Glutamatergic neuron (in vitro differentiated cells): ENCODE data around the gene FGF18. TPM values are rescaled to one million over a fixed set of nuclear protein-coding genes. Genes with fewer than 3 reads are reported as not detected.

Experiments used
- DNase-seq: peaks from one replicate; pipeline ENCODE4 v3.0.0; 2022
- H3K27ac Mint-ChIP-seq: one replicate; pipeline ENCODE4 v1.8.0; 2020; ENCODE audit warnings: mild to moderate bottlenecking, mixed read lengths, inconsistent platforms; ENCODE audit not compliant: unreplicated experiment
- H3K27me3 Mint-ChIP-seq: one replicate; pipeline ENCODE4 v1.8.0; 2020; ENCODE audit warnings: mild to moderate bottlenecking, moderate library complexity, mixed read lengths, inconsistent platforms; ENCODE audit not compliant: unreplicated experiment
- H3K36me3 Mint-ChIP-seq: one replicate; pipeline ENCODE4 v1.8.0; 2020; ENCODE audit warnings: mild to moderate bottlenecking, mixed read lengths, inconsistent platforms; ENCODE audit not compliant: unreplicated experiment
- H3K4me1 Mint-ChIP-seq: one replicate; pipeline ENCODE4 v1.8.0; 2020; ENCODE audit warnings: mild to moderate bottlenecking, low read depth, mixed read lengths, inconsistent platforms; ENCODE audit not compliant: unreplicated experiment
- H3K4me3 Mint-ChIP-seq: one replicate; pipeline ENCODE4 v1.8.0; 2020; ENCODE audit warnings: mild to moderate bottlenecking, mixed read lengths, inconsistent platforms; ENCODE audit not compliant: unreplicated experiment
- H3K9me3 Mint-ChIP-seq: one replicate; pipeline ENCODE4 v1.8.0; 2020; ENCODE audit warnings: mild to moderate bottlenecking, moderate library complexity, mixed read lengths, inconsistent platforms; ENCODE audit not compliant: unreplicated experiment
- total RNA-seq: library from RNA; stranded (reverse); fragmentation: NEBNext Ultra II Directional; extraction: Animal tissue kit (Norgen Biotek cat#: 25700); gene quantifications from one replicate; pipeline ENCODE4 v1.2.1, GENCODE V29; 2021; ENCODE audit not compliant: unreplicated experiment
- TF ChIP-seq, protein P1 (sequence below): fragments of 200-600 bp; sonication (generic); IDR thresholded peaks from one replicate; pipeline ENCODE4 v1.5.0; 2021; ENCODE audit not compliant: partially characterized antibody, unreplicated experiment

The FGF18 gene
- total RNA-seq, 1 donor from 2014 or later, result 26.3 TPM

DNA sequence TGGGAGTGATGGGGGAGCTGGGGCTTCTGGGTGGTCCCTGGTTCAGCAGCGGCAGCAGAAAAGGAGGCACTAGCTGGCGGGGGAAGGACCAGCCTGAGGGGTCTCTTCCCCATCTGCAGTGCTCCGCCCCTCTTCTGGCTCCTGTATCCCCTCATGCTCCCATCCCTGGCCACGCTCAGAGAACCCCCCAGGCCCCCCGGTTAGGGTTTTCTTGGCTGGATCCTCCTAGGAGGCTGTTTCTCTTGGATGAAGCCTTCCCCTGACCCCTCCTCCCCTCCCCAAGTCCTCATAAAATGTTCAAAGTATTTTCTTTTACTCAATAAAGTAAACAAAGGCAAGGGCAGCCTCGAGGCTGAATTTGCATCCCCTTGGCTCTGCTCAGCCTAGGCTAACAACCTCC lies 60.8 kb downstream of the FGF18 start:
- no peak overlapping the region for H3K27ac Mint-ChIP-seq
- DNase-seq, result no peak
- no peaks in the 10 kb centered on the region for H3K36me3 Mint-ChIP-seq
- H3K4me1 Mint-ChIP-seq, result peaks cover 1% of the 10 kb centered on the region
- peaks cover 7% of the 10 kb centered on the region for H3K9me3 Mint-ChIP-seq
- H3K4me3 Mint-ChIP-seq, result peak overlapping the region; percentile 17
- TF ChIP-seq, protein P1, sequence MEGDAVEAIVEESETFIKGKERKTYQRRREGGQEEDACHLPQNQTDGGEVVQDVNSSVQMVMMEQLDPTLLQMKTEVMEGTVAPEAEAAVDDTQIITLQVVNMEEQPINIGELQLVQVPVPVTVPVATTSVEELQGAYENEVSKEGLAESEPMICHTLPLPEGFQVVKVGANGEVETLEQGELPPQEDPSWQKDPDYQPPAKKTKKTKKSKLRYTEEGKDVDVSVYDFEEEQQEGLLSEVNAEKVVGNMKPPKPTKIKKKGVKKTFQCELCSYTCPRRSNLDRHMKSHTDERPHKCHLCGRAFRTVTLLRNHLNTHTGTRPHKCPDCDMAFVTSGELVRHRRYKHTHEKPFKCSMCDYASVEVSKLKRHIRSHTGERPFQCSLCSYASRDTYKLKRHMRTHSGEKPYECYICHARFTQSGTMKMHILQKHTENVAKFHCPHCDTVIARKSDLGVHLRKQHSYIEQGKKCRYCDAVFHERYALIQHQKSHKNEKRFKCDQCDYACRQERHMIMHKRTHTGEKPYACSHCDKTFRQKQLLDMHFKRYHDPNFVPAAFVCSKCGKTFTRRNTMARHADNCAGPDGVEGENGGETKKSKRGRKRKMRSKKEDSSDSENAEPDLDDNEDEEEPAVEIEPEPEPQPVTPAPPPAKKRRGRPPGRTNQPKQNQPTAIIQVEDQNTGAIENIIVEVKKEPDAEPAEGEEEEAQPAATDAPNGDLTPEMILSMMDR, result no peak
- peaks cover 3% of the 10 kb centered on the region for H3K27me3 Mint-ChIP-seq

DNA sequence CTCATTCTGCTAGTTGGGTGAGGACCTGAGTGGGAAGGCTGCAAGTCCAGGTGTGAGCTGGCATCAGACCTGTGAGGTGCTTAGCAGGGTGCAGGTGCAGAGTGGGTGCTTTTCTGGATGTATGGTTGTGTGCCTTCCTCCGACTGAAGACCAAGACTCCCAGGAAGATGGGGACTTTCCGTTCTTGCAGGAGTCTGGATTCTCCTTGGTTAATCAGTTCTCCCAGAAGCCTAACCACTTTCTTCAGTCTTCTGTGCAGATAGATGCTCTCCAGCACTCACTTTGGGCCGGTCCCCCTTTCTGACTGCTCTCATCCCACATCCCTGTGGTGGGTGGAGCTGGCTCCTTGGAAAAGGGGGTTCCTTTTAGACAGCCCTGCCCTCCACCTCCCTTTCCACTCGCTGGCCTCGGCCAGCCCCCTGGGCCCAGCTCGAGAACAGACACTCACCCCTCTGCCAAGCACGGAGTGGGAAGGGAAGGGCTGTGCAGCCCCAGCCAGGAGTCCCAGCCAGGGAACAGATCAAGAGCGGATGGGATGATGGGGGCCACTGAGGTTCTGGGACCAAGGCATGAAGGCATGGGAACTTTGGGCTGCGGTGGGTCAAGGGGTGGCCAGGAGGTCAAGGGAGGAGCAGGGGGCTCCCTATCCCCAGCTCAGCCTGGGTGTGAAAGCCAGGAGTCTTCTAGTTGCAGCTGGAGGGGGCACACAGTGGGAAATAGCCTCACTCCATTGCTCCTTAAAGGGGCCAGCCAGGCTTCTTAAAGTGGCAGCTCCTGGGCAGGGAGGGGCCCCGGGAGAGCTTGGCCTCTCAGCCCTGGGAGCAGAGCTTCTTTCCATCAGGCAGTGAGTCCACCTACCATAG lies 62.4 kb downstream of the FGF18 start:
- Mint-ChIP-seq H3K4me3 (no peak overlapping the region), H3K27me3 (peaks cover 3% of the 10 kb centered on the region), H3K4me1 (peaks cover 1% of the 10 kb centered on the region), H3K36me3 (no peaks in the 10 kb centered on the region), H3K9me3 (peaks cover 10% of the 10 kb centered on the region), H3K27ac (no peak overlapping the region)
- no peak for DNase-seq
- TF ChIP-seq, protein P1, result no peak

DNA sequence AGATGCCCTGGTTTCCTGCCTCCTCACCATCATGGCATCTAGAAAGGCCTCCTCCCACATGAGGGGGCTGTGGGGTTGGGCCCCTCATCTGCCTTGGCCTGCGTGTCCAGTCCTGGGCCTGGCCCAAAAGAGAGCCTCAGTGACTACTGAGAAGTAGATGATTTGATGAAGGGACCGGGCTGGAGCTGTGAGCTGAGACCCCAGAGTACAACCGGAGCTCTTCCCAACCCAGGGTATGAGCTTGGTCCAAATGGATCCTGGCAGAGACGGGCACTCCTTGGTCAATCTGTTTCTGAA lies 62.9 kb downstream of the FGF18 start:
- Mint-ChIP-seq H3K4me3 (no peak overlapping the region), H3K27ac (no peak overlapping the region), H3K9me3 (peaks cover 13% of the 10 kb centered on the region), H3K4me1 (peaks cover 1% of the 10 kb centered on the region), H3K36me3 (no peaks in the 10 kb centered on the region), H3K27me3 (peaks cover 5% of the 10 kb centered on the region)
- no peak for DNase-seq
- TF ChIP-seq, protein P1, result no peak

DNA sequence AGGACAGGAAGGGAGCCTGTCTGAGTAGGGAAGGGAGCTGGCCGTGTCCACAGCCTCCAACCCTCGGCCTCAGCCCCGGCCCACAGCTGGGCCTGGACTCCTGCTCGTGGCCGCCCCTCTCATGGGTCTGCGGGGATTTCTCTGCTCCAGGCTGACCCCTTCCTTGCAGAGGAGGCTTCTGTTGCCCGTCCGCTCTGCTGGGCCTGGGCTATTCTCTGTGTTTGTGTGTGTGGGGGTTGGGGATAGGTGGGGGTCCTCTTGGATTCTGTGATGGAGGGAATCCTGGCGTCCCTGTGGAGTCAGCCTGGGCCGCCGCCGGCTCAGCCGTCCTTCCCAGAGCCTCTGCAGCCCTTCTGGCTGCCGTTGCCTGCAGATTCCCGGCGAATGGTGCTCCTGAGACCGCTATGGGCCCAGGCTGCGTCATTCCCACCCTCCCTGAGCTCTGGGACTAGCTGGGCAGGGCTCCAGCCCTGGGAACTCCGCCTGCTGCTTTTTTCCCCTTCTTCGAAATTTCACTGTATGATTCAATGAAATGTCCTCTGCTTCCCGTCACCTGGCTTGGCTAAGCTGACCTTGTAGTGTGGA lies 64.2 kb downstream of the FGF18 start:
- Mint-ChIP-seq H3K27me3 (peaks cover 6% of the 10 kb centered on the region), H3K27ac (no peak overlapping the region), H3K4me1 (peaks cover 1% of the 10 kb centered on the region), H3K4me3 (no peak overlapping the region), H3K9me3 (peaks cover 13% of the 10 kb centered on the region), H3K36me3 (no peaks in the 10 kb centered on the region)
- TF ChIP-seq, protein P1, result no peak
- DNase-seq, result peak; percentile 37

DNA sequence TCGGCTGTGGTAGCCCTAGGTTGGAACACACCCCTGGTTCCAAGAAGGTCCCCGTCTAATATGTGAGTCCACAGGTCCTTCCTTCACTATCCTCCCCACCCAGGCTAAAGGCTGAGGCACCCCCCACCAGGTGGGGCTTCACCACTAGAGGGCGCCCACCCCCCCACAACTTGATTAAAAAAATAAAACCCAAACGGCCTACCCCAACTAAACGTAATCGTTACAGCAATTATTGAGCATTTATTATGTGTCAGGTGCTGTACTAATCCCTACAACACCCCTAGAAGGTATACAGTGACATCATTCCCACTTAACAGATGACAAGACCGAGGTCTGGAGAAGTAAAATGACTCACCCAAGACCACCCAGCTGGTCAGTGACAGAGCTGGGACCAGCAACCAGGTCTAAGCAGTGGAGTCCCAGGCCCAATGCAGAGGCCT lies 65.0 kb downstream of the FGF18 start:
- Mint-ChIP-seq H3K27ac (no peak overlapping the region), H3K4me3 (no peak overlapping the region), H3K4me1 (peaks cover 1% of the 10 kb centered on the region), H3K27me3 (peaks cover 11% of the 10 kb centered on the region), H3K9me3 (peaks cover 13% of the 10 kb centered on the region), H3K36me3 (no peaks in the 10 kb centered on the region)
- TF ChIP-seq, protein P1, result peak; percentile 78
- no peak for DNase-seq
